ENCODE data around the gene SYTL2.
"Not testable (repeated sequence)": the region's sequence is repeated elsewhere in the genome, so short reads cannot be mapped to it uniquely, and the experiment has no call there.

The SYTL2 gene

GRCh38 chr11:85664615-85665481, 146.1 kb downstream of the SYTL2 start, which contains the start of gene CREBZF:
TSS of gene CREBZF (minus strand) at chr11:85665129. CDS start at chr11:85664875, 254 bp downstream.
- H3K27ac ChIP-seq = peak within 1 kb of the TSS; percentile 83

GRCh38 chr11:85663753-85664614, 147.0 kb downstream of the SYTL2 start:
- peak overlapping the region; percentile 83 for H3K27ac ChIP-seq
- no peak for DNase-seq (ENCODE audit: low read depth, low spot score)

More at GRCh38 chr11:85664615-85665481, 146.1 kb downstream of the SYTL2 start, which contains the start of gene CREBZF:
- peak; percentile 68 for DNase-seq (ENCODE audit: low read depth, low spot score)

DNA sequence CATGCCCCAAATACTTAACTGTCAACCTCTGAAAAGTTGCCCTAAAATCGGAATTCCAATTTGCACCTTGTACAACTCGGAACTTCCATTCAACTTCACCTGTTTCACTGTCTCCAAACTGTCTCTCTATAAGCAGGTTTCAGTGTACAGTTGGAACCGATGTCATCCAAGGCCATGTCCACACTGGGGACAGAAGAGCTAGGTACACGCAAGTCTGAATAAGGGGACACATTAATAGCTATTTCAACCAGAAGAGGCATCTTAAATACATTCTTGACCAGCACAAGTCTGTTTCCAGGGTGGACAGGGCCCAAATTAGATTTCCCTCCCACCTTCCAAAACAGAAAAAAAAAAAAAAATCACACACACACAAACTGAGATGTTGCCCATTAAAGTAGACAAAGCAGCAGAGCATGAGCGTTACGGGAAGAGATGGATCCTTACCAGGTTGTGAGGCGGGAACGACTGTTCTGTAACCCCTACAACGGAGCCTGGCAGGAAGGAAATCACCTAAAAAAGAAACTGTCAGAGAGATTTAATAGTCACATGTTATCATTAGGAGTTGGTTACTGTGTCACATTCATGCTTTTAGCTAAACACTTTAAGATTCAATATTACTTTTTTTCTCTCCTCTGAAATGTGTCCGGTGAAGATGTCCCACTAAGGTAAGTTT, 147.7 kb downstream of the SYTL2 start:
- DNase-seq (ENCODE audit: low read depth, low spot score) = no peak
- no peak overlapping the region for H3K27ac ChIP-seq

DNA sequence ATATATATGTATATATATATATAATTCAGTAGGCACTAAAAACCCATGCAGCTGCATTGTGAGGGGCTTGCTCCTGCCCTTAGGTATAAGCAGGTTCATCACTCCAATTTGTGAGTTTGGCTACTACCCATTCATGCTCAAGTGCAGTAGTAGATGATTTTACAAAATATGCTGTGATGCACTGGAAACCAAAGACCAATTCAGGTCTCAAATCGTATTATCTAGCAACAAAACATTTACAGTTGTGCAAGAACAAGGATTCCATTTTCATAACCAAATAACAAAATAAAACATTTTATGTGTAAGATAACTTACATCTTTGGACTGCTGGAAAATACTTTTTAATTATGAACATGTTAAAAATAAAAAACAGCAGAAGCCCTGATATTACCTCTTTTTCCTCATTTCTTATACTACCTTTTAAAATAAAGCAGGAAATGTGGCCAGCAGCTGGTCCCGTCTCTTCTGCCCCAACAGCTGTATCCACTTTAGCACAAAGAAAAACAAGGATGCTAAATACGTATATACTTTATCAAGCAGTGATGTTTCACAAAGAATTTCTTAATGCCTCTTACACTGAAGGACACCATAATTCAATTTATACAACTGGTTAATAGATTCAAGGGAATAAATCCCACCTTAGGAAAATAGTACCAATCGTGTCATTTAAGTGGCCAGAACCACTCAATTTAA, 148.8 kb downstream of the SYTL2 start:
- DNase-seq (ENCODE audit: low read depth, low spot score) = no peak

DNA sequence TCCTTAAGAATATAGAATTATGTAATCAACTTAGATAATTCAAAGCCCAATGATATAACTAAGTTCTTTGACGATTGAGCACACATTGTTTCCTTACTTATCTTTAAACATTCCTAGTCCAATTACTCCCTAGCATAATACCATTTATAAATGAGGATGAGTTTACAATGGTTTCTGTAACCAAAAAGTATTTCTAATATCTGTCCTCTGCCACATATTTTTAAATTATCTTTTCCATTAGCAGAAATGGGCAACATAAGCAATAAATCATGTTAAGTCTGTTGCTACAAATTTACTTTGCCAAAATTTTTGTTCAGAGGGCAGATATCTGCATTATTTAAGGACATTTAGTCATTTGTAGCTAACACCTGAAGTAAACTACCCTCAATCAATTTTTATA, 152.8 kb downstream of the SYTL2 start:
- H3K27ac ChIP-seq = no peak overlapping the region
- DNase-seq (ENCODE audit: low read depth, low spot score) = no peak

More for the DNA sequence above, 148.8 kb downstream of the SYTL2 start:
- no peak overlapping the region for H3K27ac ChIP-seq

GRCh38 chr11:85656777-85657176, 154.2 kb downstream of the SYTL2 start:
- H3K27ac ChIP-seq = no peak overlapping the region
- no peak for DNase-seq (ENCODE audit: low read depth, low spot score)

DNA sequence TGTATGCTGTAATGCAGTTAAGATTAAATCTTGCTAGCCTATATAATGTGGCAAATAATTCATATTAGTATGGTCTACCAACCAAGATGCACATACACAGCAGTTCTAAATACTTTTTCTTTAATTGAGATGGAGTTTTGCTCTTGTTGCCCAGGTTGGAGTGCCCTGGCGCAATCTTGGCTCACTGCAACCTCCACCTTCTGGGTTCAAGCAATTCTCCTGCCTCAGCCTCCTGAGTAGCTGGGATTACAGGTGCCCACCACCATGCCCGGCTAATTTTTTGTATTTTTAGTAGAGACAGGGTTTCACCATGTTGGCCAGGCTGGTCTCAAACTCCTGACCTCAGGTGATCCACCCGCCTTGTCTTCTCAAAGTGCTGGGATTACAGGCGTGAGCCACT, 156.6 kb downstream of the SYTL2 start:
- DNase-seq (ENCODE audit: low read depth, low spot score); H3K27ac ChIP-seq: not testable (repeated sequence)

DNA sequence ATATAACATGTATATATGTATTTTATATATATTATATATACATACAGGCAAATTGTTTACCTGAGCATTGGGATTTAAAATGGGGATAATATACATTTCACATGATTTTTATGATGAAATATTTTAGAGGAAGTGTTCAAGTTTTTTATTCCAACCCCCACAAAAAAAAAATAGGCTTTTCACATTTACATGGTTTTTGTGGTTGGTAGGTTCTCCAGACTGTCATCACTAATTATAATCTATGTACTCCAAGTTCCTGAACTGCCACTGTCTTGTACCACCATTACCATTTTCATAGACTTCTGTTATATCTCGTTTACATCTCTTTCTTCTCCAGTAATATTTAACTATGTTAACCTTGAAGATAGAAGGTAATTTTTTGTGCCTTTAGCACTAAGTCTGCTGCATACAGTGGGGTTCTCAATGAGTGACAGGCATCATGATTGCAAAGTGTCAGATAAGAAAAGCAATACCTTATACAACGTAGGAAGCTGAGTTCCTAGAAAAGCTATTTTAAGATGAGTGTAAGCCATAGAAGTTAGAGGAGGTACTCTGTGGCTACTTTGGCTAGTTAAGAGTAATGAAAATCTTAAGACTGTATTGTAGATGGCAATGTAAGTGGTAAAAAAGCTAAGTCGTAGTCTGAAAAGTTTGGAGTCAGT, 158.0 kb downstream of the SYTL2 start:
- H3K27ac ChIP-seq = no peak overlapping the region
- no peak for DNase-seq (ENCODE audit: low read depth, low spot score)

DNA sequence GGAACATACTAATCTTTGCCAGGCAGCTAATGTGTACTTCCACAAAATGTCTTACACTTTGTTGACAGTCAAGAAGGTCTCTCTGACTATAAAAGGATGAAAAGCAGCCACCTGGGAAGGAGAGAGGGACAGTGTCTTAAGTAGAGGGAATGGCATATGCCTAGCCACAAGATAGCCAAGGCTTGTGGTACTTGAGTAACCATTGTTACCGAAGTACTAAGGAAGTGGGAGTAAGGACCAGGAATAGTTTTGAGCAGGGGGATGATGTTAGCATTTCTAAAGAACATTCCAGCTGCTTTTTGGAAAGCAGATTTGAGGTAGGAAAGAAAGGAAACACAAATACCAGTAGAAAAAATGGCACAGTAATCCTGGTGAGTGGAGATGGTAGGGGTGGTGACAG, 159.8 kb downstream of the SYTL2 start:
- no peak overlapping the region for H3K27ac ChIP-seq
- no peak for DNase-seq (ENCODE audit: low read depth, low spot score)

DNA sequence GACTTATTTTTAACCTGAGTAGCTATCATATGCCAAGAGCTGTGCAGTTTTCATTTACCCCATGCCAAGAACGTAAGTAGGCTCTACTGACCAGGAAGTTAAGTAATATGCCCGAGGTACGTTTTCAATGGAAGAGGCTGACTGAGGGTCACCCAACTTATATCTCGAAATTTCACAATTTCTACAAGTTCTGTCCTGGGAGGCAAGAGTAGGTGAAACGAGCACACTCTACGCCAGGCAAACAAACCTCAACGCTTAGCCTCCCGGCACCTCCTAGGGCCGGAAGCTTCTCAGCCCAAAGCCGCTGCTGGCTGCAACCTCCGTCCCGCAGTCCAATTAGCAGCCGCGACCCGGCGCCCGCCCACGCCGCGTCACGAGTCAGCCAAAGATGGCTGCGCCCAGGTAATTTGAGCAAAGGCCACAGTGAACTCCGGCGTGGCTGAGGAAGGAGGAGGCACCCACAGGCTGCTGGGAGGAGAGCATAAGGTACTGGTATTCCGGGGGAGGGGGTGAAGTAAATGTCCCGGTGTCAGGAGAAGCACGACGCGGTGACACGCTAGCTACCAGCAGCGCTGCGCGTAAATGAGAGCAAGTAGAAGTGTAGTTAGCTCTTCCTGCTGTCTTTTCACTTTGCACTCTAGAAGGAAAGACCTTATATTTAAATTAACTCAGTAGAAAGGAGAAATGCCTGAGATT, 163.2 kb downstream of the SYTL2 start, which contains the start of gene TMEM126A:
TSS of gene TMEM126A (plus strand) at position 364 of the 696 bp plus-strand sequence. CDS start 2,289 bp downstream, outside the sequence.
- no peak for DNase-seq (ENCODE audit: low read depth, low spot score)
- H3K27ac ChIP-seq = peak within 1 kb of the TSS; percentile 60

- peak overlapping the region; percentile 60 for H3K27ac ChIP-seq
- no peak for DNase-seq (ENCODE audit: low read depth, low spot score)
Observed at GRCh38 chr11:85647078-85647477, 163.9 kb downstream of the SYTL2 start.
